Activated CD8-positive, alpha-beta memory T cell treated with anti-CD3 and anti-CD28 coated beads, Interleukin-2, amount 50 U/mL, for 24 hours (primary cell): ENCODE measurements around the gene SLC13A3.

Experiments
- DNase-seq: peaks from one replicate; pipeline ENCODE4 v3.0.0-alpha.2; 2020; ENCODE audit errors: extremely low read depth

The SLC13A3 gene

GRCh38 chr20:46578745-46579144 lies 72.5 kb downstream of the SLC13A3 start:
- no peak for DNase-seq

- no peak for DNase-seq
Measured at GRCh38 chr20:46576774-46577395, 74.4 kb downstream of the SLC13A3 start.

GRCh38 chr20:46575937-46576461 lies 75.3 kb downstream of the SLC13A3 start:
- no peak for DNase-seq

GRCh38 chr20:46575394-46575793 lies 75.9 kb downstream of the SLC13A3 start:
- no peak for DNase-seq

DNA sequence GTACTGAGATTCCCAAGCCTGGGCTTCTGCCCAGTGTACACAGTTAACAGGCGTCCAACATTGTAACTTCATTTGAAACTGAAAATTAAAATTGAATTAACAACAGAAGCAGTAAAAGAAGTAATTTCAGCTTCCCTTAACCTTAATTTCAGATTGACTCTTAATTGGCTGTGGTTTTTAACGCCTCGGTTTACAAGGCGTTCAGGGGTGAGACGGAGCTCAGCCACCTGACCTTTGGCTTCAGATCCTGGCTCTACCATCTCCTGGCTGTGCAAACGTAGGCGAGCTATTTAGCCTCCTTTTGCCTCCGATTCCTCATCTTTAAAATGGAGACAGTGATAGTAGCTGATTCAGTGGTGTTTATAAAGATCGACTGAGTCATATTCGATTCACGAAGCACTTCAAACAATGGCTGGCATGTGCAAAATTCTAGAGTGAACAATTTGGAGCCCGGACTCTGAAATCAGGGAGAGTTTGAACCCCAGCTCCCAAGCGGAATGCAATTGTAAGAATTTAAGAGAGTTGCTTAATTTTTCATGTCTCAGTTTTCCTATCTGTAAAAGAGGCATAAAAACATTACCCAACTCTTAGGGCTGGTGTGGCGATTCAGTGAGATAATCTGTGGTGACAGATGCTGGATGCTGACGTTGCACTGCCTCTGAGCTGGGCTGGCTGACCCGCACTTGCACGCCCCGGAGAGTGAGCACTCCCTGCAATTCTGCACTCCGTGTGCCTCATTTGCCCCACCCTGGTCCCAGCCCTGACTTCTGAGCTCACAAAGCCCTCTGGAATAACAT lies 77.3 kb downstream of the SLC13A3 start:
- no peak for DNase-seq

DNA sequence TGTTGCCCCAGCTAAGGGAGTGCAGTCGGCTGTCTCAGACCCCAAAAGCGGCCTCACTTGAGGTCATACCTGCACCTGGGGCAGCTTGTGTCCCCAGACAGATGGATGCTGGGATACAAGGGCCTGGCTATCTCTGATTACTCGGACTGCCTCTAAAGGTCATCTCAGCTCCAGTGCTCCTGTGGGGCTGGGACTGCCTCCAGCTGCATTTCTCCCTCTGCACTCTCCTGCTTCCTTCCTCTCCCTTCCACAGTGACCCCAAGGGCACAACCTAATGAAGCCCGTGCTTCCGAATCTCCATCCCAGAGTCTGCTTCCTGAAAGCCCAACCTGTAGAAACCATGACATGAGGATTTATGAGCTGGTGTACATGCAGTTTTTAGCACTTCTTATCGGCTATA lies 78.0 kb downstream of the SLC13A3 start:
- DNase-seq: no peak

- DNase-seq: no peak
Measured at GRCh38 chr20:46572790-46573189, 78.5 kb downstream of the SLC13A3 start.

- DNase-seq: no peak
Measured at GRCh38 chr20:46572153-46572552, 79.1 kb downstream of the SLC13A3 start.

- DNase-seq: no peak
Measured at GRCh38 chr20:46571418-46571817, 79.8 kb downstream of the SLC13A3 start.

DNA sequence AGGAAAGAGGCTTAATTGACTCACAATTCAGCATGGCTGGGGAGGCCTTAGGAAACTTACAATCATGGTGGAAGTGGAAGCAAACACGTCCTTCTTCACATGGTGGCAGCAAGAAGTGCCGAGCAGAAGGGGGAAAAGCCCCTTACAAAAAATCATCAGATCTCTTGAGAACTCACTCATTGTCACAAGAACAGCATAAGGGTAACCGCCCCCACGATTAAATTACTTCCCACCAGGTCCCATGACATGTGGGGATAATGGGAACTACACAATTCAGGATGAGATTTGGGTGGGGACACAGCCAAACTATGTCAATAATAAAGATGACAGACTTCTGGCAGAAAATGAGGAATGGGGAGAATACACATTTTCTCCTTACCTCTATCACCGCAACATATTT lies 80.3 kb downstream of the SLC13A3 start:
- no peak for DNase-seq

- no peak for DNase-seq
Measured at GRCh38 chr20:46569961-46570360, 81.3 kb downstream of the SLC13A3 start.

DNA sequence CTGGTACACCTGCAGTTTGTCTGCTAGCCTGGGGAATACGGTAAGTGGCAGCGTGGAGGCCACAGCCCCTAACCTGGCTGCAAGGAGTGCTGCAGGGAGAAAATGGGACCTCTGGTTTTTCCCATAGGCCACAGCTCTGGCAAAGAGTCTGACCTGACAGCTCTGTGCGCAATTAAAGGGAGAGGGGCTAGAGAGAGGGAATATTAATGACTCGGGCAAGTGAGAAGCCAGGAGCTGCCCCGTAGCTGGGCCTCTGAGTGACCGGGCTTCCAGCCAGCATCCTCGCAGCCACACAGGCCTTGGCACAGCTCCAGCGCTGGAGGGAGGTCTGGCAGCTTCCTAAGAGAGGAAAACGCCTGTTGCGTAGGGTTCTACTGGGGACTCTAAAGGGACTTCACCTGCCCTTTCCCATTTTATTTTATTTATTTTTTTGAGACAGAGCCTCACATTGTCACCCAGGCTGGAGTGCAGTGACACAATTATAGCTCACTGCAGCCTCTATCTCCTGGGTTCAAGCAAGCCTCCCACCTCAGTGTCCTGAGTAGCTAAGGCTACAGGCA lies 82.6 kb downstream of the SLC13A3 start:
- no peak for DNase-seq

- DNase-seq: no peak
Measured at GRCh38 chr20:46566125-46566524, 85.1 kb downstream of the SLC13A3 start.

DNA sequence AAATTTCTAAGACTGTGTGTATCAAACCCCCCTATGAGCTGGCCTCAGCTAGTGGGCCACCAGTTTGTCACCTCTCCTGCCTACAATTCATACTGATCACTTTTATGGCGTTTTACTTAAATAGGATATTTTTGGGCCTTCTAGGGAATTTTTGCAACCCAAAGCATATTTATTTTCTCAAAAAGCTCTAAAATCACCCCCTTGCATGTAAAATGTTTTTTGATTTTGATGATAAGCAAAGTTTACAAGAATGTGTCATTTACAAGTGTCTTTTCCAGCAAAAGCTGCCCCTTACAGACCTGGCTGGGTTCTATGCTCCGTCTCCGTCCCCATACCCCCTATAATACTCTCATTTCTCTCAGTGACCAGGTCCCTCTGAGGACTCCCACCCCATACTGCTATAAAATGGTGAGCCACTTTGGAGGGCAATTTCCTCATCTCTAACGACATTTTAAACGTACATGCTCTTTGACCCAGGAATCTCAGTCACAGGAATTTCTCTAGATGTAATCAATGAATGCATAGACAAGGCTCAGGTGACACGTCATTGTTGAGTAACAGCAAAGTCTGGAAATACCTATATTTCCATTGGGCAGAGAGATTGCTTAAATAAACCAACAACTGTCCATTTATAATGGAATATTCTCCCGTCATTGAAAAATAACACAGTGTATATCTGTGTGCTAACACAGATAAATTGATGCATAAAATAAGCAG lies 86.9 kb downstream of the SLC13A3 start:
- no peak for DNase-seq

DNA sequence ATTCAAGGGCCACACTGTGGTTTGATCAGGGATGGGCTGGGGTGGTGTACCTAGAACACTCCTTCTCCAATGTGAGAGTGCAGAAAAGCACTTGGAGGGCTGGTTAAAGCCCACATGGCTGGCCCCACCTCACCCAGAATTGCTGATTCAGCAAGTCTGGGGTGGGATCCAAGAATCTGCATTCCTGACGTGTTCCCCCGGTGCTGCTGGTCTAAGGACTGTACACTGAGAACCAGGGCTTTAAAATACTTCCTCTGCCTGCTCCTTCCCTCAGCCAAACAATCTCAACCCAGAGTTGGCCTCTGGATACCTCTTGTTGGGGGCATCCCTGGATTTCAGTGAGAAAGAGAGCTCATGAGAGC lies 87.4 kb downstream of the SLC13A3 start:
- DNase-seq: no peak

DNA sequence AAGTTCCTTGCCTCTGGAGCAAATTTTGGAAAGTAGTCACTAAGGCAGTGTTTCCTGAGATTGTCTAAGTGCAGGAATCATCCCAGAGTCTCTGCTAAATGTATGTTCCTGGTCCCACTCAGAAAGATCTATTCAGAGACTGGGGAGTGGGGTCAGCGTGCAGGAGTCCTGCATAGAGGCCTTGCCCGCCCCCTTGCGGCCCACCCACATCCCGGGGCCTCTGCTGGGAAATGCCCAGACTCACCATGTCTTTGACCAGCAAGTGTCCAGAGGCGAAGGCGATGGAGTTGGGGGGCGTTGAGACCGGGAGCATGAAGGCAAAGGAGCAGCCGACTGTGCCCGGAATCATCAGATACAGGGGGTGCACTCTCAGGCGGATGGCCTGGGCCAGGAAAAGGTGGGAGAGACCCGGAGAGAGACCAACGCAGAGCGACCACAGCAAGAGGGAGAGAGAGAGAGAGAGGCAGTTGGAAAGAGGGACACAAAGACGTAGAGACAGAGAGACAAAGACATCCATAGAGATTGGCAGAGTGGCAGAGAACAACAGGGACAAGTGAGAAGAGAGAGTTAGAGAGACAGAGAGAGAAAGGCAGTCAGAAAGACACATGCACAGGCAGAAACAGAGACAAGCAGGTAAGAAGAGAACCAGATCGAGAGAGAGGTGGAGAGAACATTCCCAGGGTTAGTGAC lies 87.9 kb downstream of the SLC13A3 start:
- no peak for DNase-seq

DNA sequence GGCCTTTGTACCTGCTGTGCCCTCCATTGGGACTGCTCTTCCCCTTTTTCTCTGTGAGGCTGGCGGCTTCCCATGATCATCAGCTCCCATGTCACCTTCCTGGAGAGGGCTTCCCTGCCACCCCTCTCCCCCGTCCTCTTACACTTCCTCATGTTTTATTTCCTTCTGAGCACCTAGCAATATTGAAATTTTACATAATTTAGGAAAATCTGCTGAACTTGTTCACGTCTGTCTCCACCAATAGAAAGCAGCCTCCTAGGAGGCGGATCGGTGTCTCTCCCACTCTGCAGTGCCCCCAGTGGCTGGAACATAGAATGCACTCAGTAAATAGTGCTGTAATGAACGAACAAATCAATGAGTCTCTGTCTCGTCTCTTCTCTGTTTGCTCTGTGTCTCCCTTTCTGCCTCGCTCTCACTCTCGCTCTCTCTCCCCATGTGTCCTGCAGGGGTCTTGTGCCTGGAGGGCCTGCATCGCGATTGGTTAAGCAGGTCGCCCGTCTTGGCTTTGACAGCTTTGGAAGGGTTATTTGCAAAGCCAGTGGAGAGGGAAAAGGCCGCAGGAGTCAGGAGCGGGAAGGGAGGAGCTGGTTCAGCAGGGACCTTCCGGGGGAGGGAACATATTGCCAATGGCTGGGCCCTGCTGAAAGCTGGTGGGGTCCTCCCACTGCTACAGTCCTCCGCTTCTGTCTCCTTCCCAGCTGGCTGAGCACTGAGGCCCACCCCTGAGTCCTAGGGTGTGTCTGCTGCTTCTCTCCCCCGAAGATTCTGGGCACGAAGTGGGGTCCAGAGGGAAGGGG lies 88.7 kb downstream of the SLC13A3 start:
- peak; percentile 51 for DNase-seq

GRCh38 chr20:46562009-46562372 lies 89.3 kb downstream of the SLC13A3 start:
- DNase-seq: no peak

- DNase-seq: no peak
Measured at GRCh38 chr20:46559685-46560440, 91.4 kb downstream of the SLC13A3 start.

- no peak for DNase-seq
Measured at GRCh38 chr20:46559001-46559400, 92.3 kb downstream of the SLC13A3 start.
